GM12892 (cell line): Measurements from ENCODE around the gene CBX5.

Experiments
- DNase-seq: peaks from one replicate; pipeline ENCODE4 v3.0.0; 2011; ENCODE audit not compliant: insufficient read length
- FAIRE-seq: peaks from 2 replicates; lab custom pipeline; 2011; peaks lifted over from hg19 to GRCh38; lab: Jason Lieb, UNC
- POLR2A ChIP-seq: IDR thresholded peaks from 2 replicates; pipeline ENCODE4 v1.6.1; 2011; ENCODE audit warnings: low read depth, low read length, control low read depth
- POLR2AphosphoS5 ChIP-seq: IDR thresholded peaks from 2 replicates; pipeline ENCODE4 v1.6.1; 2011; ENCODE audit warnings: low read depth, low read length, control low read depth
- TAF1 ChIP-seq: IDR thresholded peaks from 2 replicates; pipeline ENCODE4 v1.6.1; 2011; ENCODE audit warnings: low read depth, mild to moderate bottlenecking, control low read depth, low read length, borderline replicate concordance

CBX5 gene

GRCh38 chr12:54227376-54227775 lies 52.5 kb downstream of the CBX5 start:
- DNase-seq, result no peak
- no peak for TF ChIP-seq TAF1
- TF ChIP-seq POLR2AphosphoS5, result no peak
- TF ChIP-seq POLR2A, result no peak
- FAIRE-seq, result no peak

GRCh38 chr12:54225666-54226065 lies 54.3 kb downstream of the CBX5 start:
- DNase-seq, result no peak
- no peak for FAIRE-seq
- TF ChIP-seq POLR2AphosphoS5 (no peak), POLR2A (no peak), TAF1 (no peak)

GRCh38 chr12:54222609-54223008 lies 57.3 kb downstream of the CBX5 start:
- FAIRE-seq (no peak), DNase-seq (no peak)
- no peak for TF ChIP-seq POLR2AphosphoS5
- no peak for TF ChIP-seq TAF1
- TF ChIP-seq POLR2A, result no peak

- DNase-seq, result no peak
- FAIRE-seq, result no peak
- TF ChIP-seq POLR2A (no peak), TAF1 (no peak), POLR2AphosphoS5 (no peak)
Measured at GRCh38 chr12:54221402-54221984, 58.4 kb downstream of the CBX5 start.

GRCh38 chr12:54220567-54220966 lies 59.4 kb downstream of the CBX5 start:
- no peak for FAIRE-seq
- DNase-seq, result no peak
- no peak for TF ChIP-seq TAF1
- no peak for TF ChIP-seq POLR2AphosphoS5
- TF ChIP-seq POLR2A, result no peak

GRCh38 chr12:54220092-54220557 lies 59.8 kb downstream of the CBX5 start:
- peak; percentile 51 for FAIRE-seq

GRCh38 chr12:54217774-54218241 lies 62.1 kb downstream of the CBX5 start:
- FAIRE-seq (no peak), DNase-seq (peak; percentile 53)
- TF ChIP-seq TAF1 (no peak), POLR2AphosphoS5 (no peak), POLR2A (peak; percentile 37; the same call in 1 of the 2 replicates)

More at GRCh38 chr12:54220092-54220557, 59.8 kb downstream of the CBX5 start:
- TF ChIP-seq POLR2A, result no peak
- TF ChIP-seq TAF1, result no peak
- TF ChIP-seq POLR2AphosphoS5, result no peak
- DNase-seq, result no peak

- TF ChIP-seq TAF1 (no peak), POLR2A (no peak), POLR2AphosphoS5 (no peak)
- DNase-seq, result peak; percentile 58
- FAIRE-seq, result peak; percentile 82
Measured at GRCh38 chr12:54216797-54217661, 62.9 kb downstream of the CBX5 start.

GRCh38 chr12:54215989-54216796 lies 63.7 kb downstream of the CBX5 start:
- no peak for FAIRE-seq
- TF ChIP-seq TAF1 (no peak), POLR2A (no peak), POLR2AphosphoS5 (no peak)
- DNase-seq, result no peak

- peak; percentile 64 for FAIRE-seq
Measured at GRCh38 chr12:54214553-54215406, 65.1 kb downstream of the CBX5 start.

More at GRCh38 chr12:54214553-54215406, 65.1 kb downstream of the CBX5 start:
- TF ChIP-seq POLR2AphosphoS5, result no peak
- TF ChIP-seq POLR2A, result no peak
- TF ChIP-seq TAF1, result no peak
- DNase-seq, result peak; percentile 77
